Ascending aorta (tissue), 2 donors: ENCODE results near the gene MYH6. TPM values are rescaled to one million over a fixed set of nuclear protein-coding genes. Genes with fewer than 3 reads are reported as not detected.
A peak's percentile ranks its signal among the peaks of the same experiment; 100 is the strongest.

Experiments used
- DNase-seq, 2 donors: peaks; one replicate each; pipeline ENCODE4 v3.0.0-alpha.2; 2019; ENCODE audit warnings: low spot score in 2 of 2
- H3K27ac ChIP-seq, 2 donors: fragments of 200-600 bp; sonication (generic); one replicate each; pipeline ENCODE4 v1.5.1; 2016 to 2017; ENCODE audit warnings: mild to moderate bottlenecking in 1 of 2
- H3K27me3 ChIP-seq: fragments of 200-600 bp; sonication (generic); one replicate; pipeline ENCODE4 v1.5.1; 2017
- H3K36me3 ChIP-seq, 2 donors: fragments of 200-600 bp; sonication (generic); one replicate each; pipeline ENCODE4 v1.5.1; 2016
- H3K4me1 ChIP-seq, 2 donors: fragments of 200-600 bp; sonication (generic); one replicate each; pipeline ENCODE4 v1.5.1; 2016 to 2017; ENCODE audit warnings: mild to moderate bottlenecking in 1 of 2
- H3K4me3 ChIP-seq, 2 donors: fragments of 200-600 bp; sonication (generic); one replicate each; pipeline ENCODE4 v1.5.1; 2016 to 2017; ENCODE audit warnings: mild to moderate bottlenecking in 1 of 2
- H3K9me3 ChIP-seq, 2 donors: fragments of 200-600 bp; sonication (generic); one replicate each; pipeline ENCODE4 v1.5.1; 2016
- CTCF ChIP-seq, 3 experiments: fragments of 200-600 bp in 2 of 3; fragments of 450-650 bp in 1 of 3; sonication (generic) in 2 of 3; IDR thresholded peaks; one replicate each; pipeline ENCODE4 v1.5.1; 2016 to 2019; ENCODE audit warnings: antibody characterized with exemption in 3 of 3, mild to moderate bottlenecking in 1 of 3, moderate library complexity in 1 of 3
- intact Hi-C: fragments of 100-400 bp; cut with DNase I; formaldehyde crosslinking; loops from one replicate; pipeline ENCODE4 v1.15.1; 2023
- total RNA-seq: library from RNA; depleted of rRNA; stranded (reverse); fragments of >200 nt; gene quantifications from one replicate; pipeline ENCODE4 v1.1.0, GENCODE V29; 2016

MYH6 gene
- total RNA-seq, 1 donor from 2014 or later, result not detected

DNA sequence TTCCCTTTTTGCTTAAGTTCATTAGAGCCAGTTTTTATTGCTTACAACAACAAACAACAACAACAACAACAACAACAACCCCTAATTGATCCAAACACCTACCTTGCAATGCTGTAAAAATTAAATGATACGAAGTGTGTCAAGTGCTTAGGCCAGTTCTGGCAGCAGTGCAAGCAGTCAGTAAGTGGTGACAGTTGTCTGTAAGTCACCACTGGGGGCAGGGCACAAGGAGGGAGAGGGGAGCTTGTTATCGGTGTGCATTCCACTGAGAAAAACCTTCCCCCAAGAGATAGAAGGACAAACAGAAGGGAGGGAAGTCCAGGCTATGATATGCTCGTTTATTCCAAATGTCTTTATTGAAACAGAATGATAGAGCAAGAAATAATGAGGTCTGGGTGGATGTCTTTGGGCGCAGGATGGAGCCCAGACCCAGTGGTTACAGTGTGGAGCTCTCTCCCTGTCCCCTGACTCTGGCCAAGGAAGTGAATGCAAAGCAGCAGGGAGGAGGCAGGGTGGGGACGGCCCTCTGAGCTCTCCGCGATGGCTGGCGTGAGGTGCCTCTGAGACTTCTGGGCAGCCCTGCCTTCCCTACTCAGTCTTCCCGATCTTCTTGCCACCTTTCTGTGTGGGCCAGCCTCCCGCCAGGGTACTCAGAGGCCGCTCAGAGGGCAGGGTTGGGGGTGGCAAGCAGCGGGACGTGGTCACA lies 61.9 kb downstream of the MYH6 start:
- TF ChIP-seq CTCF (IDR thresholded peaks at IDR 0.05), result no peak
- peaks cover 5 to 7% of the 10 kb centered on the region in 2 donors for H3K36me3 ChIP-seq
- no peak overlapping the region for H3K4me3 ChIP-seq
- intact Hi-C loops, result no loop called here
- no peaks in the 10 kb centered on the region for H3K27me3 ChIP-seq
- peak in 1 of 2 donors; percentile 38 for DNase-seq
- no peak overlapping the region for H3K27ac ChIP-seq
- no peaks in the 10 kb centered on the region for H3K9me3 ChIP-seq
- H3K4me1 ChIP-seq, result no peaks in the 10 kb centered on the region

- H3K9me3 ChIP-seq, result no peaks in the 10 kb centered on the region
- no peak for TF ChIP-seq CTCF (IDR thresholded peaks at IDR 0.05)
- H3K27me3 ChIP-seq, result no peaks in the 10 kb centered on the region
- peaks cover 5 to 7% of the 10 kb centered on the region in 2 donors for H3K36me3 ChIP-seq
- no peak overlapping the region for H3K4me3 ChIP-seq
- intact Hi-C loops, result no loop called here
- DNase-seq, result peak in 1 of 2 donors; percentile 15
- H3K27ac ChIP-seq, result no peak overlapping the region
- H3K4me1 ChIP-seq, result no peaks in the 10 kb centered on the region
Observed at GRCh38 chr14:23344481-23344880, 63.6 kb downstream of the MYH6 start.

DNA sequence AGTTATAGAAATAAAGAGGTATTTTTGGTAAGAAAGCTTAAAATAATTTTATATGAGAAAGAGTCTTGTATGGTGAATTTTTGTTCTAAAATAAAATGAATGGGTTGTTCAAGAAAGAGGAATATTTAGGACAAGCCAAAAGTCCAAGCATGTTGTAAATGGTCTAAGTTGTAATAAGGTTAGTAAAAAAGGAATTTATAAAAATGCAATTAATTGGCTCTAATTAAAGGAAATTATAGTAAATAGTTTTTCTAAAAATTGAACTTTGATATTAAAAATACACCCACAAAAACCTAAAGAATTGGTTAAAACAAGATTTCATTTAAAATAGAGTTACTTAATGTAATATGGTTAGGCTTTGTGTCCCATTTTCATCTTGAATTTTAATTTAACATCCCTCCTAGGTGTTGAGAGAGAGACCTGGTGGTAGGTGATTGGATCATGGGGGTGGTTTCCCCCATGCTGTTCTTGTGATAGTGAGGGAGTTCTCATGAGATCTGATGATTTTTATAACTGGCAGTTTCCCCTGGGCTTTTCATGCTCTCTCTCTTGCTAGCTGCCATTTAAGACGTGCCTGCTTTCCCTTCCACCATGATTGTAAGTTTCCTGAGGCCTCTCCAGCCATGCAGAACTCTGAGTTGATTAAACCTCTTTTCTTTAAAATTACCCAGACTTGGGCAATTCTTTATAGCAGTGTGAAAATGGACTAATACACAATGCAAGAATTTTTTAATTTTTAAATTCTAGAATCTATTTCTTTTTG lies 68.4 kb downstream of the MYH6 start:
- H3K4me3 ChIP-seq, result no peak overlapping the region
- no peak for TF ChIP-seq CTCF (IDR thresholded peaks at IDR 0.05)
- DNase-seq, result no peak
- no peaks in the 10 kb centered on the region for H3K4me1 ChIP-seq
- no peaks in the 10 kb centered on the region for H3K36me3 ChIP-seq
- H3K27me3 ChIP-seq, result no peaks in the 10 kb centered on the region
- no peak overlapping the region for H3K27ac ChIP-seq
- intact Hi-C loops, result no loop called here
- no peaks in the 10 kb centered on the region for H3K9me3 ChIP-seq

GRCh38 chr14:23335623-23336022 lies 72.5 kb downstream of the MYH6 start:
- Histone ChIP-seq H3K36me3 (no peaks in the 10 kb centered on the region), H3K27ac (no peak overlapping the region), H3K4me3 (no peak overlapping the region), H3K4me1 (no peaks in the 10 kb centered on the region), H3K9me3 (no peaks in the 10 kb centered on the region), H3K27me3 (no peaks in the 10 kb centered on the region)
- TF ChIP-seq CTCF (IDR thresholded peaks at IDR 0.05), result no peak
- DNase-seq, result no peak
- intact Hi-C loops, result no loop called here

Other genes with a start within 250 kb of the MYH6 start
- gene SLC7A8, start 224.6 kb downstream of the MYH6 start, total RNA-seq, result 59.9 TPM
- not detected for gene RNF212B, start 170.3 kb downstream of the MYH6 start, total RNA-seq
- gene HOMEZ, start 122.1 kb downstream of the MYH6 start, total RNA-seq, result 7.3 TPM
- gene PPP1R3E, start 105.4 kb downstream of the MYH6 start, total RNA-seq, result 8.9 TPM
- gene BCL2L2, start 101.4 kb downstream of the MYH6 start, total RNA-seq, result 49.2 TPM
- 90.6 TPM for gene PABPN1, start 86.8 kb downstream of the MYH6 start, total RNA-seq
- 89.7 TPM for gene SLC22A17, start 55.4 kb downstream of the MYH6 start, total RNA-seq
- 38.1 TPM for gene EFS, start 43.1 kb downstream of the MYH6 start, total RNA-seq
- not detected for gene IL25, start 35.5 kb downstream of the MYH6 start, total RNA-seq
- gene CMTM5, start 31.2 kb downstream of the MYH6 start, total RNA-seq, result 2.9 TPM
- gene MYH7, start 27.4 kb upstream of the MYH6 start, total RNA-seq, result not detected
- gene NGDN, start 61.4 kb upstream of the MYH6 start, total RNA-seq, result 7.8 TPM
- 1.3 TPM for gene ZFHX2, start 143.5 kb upstream of the MYH6 start, total RNA-seq
- gene THTPA, start 148.0 kb upstream of the MYH6 start, total RNA-seq, result 115 TPM
- gene AP1G2, start 159.5 kb upstream of the MYH6 start, total RNA-seq, result 56.2 TPM
- 4.7 TPM for gene JPH4, start 170.5 kb upstream of the MYH6 start, total RNA-seq
- gene DHRS2, start 228.1 kb upstream of the MYH6 start, total RNA-seq, result not detected